Caco-2 (cell line): ENCODE results near the gene TRIP13. TPM values are rescaled to one million over a fixed set of nuclear protein-coding genes. Genes with fewer than 3 reads are reported as not detected.

ENCODE experiments used
- BruUV-seq: library from RNA; stranded (reverse); fragments of 400-500 nt; replicated peaks from 2 replicates; lab custom pipeline; 2021; lab: Mats Ljungman, UMichigan
- CTCF ChIA-PET: fragments of 300-600 bp; sonication (Branson Sonifier 250); formaldehyde crosslinking; loops from one replicate; lab custom pipeline; 2022; ENCODE audit warnings: antibody characterized with exemption; lab: Charles Lee
- POLR2A ChIA-PET: fragments of 300-600 bp; sonication (Branson Sonifier 250); formaldehyde crosslinking; loops from one replicate; lab custom pipeline; 2022; ENCODE audit warnings: antibody characterized with exemption; lab: Charles Lee
- DNase-seq, 2 experiments: peaks; one replicate each; pipeline versions ENCODE4 v3.0.0 to v3.0.0-alpha.2; 2020 to 2022
- H3K27me3 ChIP-seq: replicated peaks from 2 replicates; pipeline ENCODE4 v1.6.0; 2011; ENCODE audit warnings: low read length; ENCODE audit not compliant: control insufficient read depth, insufficient read depth
- H3K36me3 ChIP-seq: 2 replicates; pipeline ENCODE4 v1.5.1; 2011; ENCODE audit warnings: low read length; ENCODE audit not compliant: control insufficient read depth, insufficient read depth
- H3K4me1 ChIP-seq: fragments of 250-450 bp; sonication (Bioruptor Pico); 2 replicates; pipeline ENCODE4 v1.5.1; 2020; ENCODE audit warnings: mild to moderate bottlenecking
- H3K4me3 ChIP-seq: 2 replicates; pipeline ENCODE4 v1.5.1; 2011; ENCODE audit warnings: low read depth, mild to moderate bottlenecking, control low read depth, low read length
- H3K9me3 ChIP-seq: fragments of 250-450 bp; sonication (Bioruptor Pico); 2 replicates; pipeline ENCODE4 v1.5.1; 2020; ENCODE audit warnings: mild to moderate bottlenecking, moderate library complexity
- H3K27ac Mint-ChIP-seq: one replicate; pipeline ENCODE4 v1.8.0; 2022; ENCODE audit warnings: mixed read lengths; ENCODE audit not compliant: unreplicated experiment
- H3K27me3 Mint-ChIP-seq: one replicate; pipeline ENCODE4 v1.8.0; 2022; ENCODE audit warnings: mixed read lengths; ENCODE audit not compliant: insufficient read depth, unreplicated experiment
- H3K36me3 Mint-ChIP-seq: one replicate; pipeline ENCODE4 v1.8.0; 2022; ENCODE audit warnings: mild to moderate bottlenecking, mixed read lengths; ENCODE audit not compliant: insufficient read depth, unreplicated experiment
- H3K4me1 Mint-ChIP-seq: one replicate; pipeline ENCODE4 v1.8.0; 2022; ENCODE audit warnings: low read depth, mixed read lengths; ENCODE audit not compliant: unreplicated experiment
- H3K4me3 Mint-ChIP-seq: one replicate; pipeline ENCODE4 v1.8.0; 2022; ENCODE audit warnings: mild to moderate bottlenecking, moderate library complexity, mixed read lengths; ENCODE audit not compliant: unreplicated experiment
- H3K9me3 Mint-ChIP-seq: one replicate; pipeline ENCODE4 v1.8.0; 2022; ENCODE audit warnings: mixed read lengths; ENCODE audit not compliant: unreplicated experiment
- intact Hi-C: fragments of 100-400 bp; cut with micrococcal nuclease; formaldehyde crosslinking; loops from one replicate; pipeline ENCODE4 v1.10.0; 2022; ENCODE audit not compliant: unreplicated experiment
- total RNA-seq: library from RNA; stranded (reverse); gene quantifications from 2 replicates; pipeline ENCODE4 v1.2.3, GENCODE V29; 2022
- TF ChIP-seq, protein P1 (sequence below), 2 experiments: fragments of 200-600 bp in 1 of 2; IDR thresholded peaks; 1 replicate in 1 of 2; 2 replicates in 1 of 2; pipeline versions ENCODE4 v1.5.1 to v1.8.0; 2011 to 2022; ENCODE audit warnings: antibody characterized with exemption in 1 of 2, control low read depth in 1 of 2, inconsistent platforms in 1 of 2, low read depth in 1 of 2, low read length in 1 of 2, mild to moderate bottlenecking in 1 of 2, moderate library complexity in 1 of 2; ENCODE audit not compliant: insufficient read depth in 1 of 2, severe bottlenecking in 1 of 2, unreplicated experiment in 1 of 2

Gene TRIP13
- total RNA-seq, 1 experiment from 2014 or later: 42.5 TPM

DNA sequence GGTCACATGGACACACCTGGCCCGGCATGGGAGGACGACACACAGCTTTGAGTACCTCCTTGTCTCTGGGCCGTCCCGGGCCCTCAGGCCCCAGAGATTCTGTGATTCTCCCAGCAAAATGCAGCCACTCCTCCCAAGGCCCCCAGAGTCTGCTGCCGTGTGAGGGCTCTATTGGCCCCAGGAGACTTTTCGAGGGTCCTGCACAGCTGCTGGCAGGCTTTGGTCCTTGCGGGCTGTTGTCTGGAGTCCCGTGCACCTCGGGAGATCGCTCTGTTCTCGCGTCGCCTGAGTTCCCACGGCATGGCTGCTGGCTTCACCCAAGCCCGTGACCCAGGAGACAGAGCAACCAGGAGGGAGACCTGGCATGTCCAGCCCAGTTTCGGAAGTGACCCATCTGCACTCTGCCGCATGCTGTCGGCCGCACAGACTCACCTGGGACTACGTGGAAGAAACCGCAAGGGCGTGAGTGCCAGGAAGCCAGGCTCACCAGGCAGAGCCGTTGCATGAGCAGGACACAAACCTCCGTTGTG is 69.1 kb downstream of the TRIP13 start:
- intact Hi-C loops: no loop called here
- TF ChIP-seq, protein P1, sequence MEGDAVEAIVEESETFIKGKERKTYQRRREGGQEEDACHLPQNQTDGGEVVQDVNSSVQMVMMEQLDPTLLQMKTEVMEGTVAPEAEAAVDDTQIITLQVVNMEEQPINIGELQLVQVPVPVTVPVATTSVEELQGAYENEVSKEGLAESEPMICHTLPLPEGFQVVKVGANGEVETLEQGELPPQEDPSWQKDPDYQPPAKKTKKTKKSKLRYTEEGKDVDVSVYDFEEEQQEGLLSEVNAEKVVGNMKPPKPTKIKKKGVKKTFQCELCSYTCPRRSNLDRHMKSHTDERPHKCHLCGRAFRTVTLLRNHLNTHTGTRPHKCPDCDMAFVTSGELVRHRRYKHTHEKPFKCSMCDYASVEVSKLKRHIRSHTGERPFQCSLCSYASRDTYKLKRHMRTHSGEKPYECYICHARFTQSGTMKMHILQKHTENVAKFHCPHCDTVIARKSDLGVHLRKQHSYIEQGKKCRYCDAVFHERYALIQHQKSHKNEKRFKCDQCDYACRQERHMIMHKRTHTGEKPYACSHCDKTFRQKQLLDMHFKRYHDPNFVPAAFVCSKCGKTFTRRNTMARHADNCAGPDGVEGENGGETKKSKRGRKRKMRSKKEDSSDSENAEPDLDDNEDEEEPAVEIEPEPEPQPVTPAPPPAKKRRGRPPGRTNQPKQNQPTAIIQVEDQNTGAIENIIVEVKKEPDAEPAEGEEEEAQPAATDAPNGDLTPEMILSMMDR (IDR thresholded peaks at IDR 0.05; ENCODE audit: insufficient read depth in 1 of 2, low read depth in 1 of 2, low read length in 1 of 2, severe bottlenecking in 1 of 2, unreplicated experiment in 1 of 2): no peak
- H3K9me3 Mint-ChIP-seq: no peaks in the 10 kb centered on the region
- peaks cover 7% of the 10 kb centered on the region for H3K4me1 Mint-ChIP-seq
- H3K27me3 Mint-ChIP-seq: no peaks in the 10 kb centered on the region
- Histone ChIP-seq H3K4me3 (no peak overlapping the region), H3K27me3 (no peaks in the 10 kb centered on the region), H3K9me3 (no peaks in the 10 kb centered on the region), H3K4me1 (peaks cover 13% of the 10 kb centered on the region), H3K36me3 (no peaks in the 10 kb centered on the region)
- H3K4me3 Mint-ChIP-seq: no peak overlapping the region
- H3K36me3 Mint-ChIP-seq: no peaks in the 10 kb centered on the region
- no peak overlapping the region for H3K27ac Mint-ChIP-seq
- ChIA-PET POLR2A (no interaction called here), CTCF (no interaction called here)
- no peak for DNase-seq
- BruUV-seq: no TSS peak

DNA sequence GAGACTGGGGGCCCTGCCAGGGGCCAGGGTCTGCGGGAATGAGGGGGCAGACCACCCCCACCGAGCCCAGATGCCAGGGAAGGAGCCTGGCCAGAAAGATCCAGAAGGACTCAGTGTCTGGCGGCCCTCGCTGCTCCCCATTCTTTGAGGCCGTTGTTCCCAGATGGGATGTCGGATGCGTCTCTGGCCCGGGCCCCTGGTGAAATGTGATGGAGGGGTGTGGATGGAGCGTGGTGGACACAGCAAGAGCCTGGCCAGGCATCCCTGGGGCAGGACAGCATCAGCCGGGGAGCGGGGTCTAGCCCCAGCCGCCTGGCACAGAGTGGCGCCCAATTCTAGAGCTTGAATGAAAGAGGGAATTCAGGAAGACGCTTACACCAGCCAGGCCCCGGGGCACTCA is 69.7 kb downstream of the TRIP13 start:
- DNase-seq: no peak
- H3K4me1 Mint-ChIP-seq: peaks cover 10% of the 10 kb centered on the region
- H3K4me3 ChIP-seq: no peak overlapping the region
- no TSS peak for BruUV-seq
- POLR2A ChIA-PET: no interaction called here
- no peaks in the 10 kb centered on the region for H3K27me3 ChIP-seq
- H3K36me3 ChIP-seq: no peaks in the 10 kb centered on the region
- peaks cover 7% of the 10 kb centered on the region for H3K4me1 ChIP-seq
- H3K4me3 Mint-ChIP-seq: no peak overlapping the region
- H3K36me3 Mint-ChIP-seq: no peaks in the 10 kb centered on the region
- TF ChIP-seq, protein P1 (IDR thresholded peaks at IDR 0.05; ENCODE audit: insufficient read depth in 1 of 2, low read depth in 1 of 2, low read length in 1 of 2, severe bottlenecking in 1 of 2, unreplicated experiment in 1 of 2): no peak
- no peaks in the 10 kb centered on the region for H3K9me3 Mint-ChIP-seq
- CTCF ChIA-PET: no interaction called here
- H3K27me3 Mint-ChIP-seq: peaks cover under 1% of the 10 kb centered on the region
- no peaks in the 10 kb centered on the region for H3K9me3 ChIP-seq
- intact Hi-C loops: no loop called here
- H3K27ac Mint-ChIP-seq: no peak overlapping the region

DNA sequence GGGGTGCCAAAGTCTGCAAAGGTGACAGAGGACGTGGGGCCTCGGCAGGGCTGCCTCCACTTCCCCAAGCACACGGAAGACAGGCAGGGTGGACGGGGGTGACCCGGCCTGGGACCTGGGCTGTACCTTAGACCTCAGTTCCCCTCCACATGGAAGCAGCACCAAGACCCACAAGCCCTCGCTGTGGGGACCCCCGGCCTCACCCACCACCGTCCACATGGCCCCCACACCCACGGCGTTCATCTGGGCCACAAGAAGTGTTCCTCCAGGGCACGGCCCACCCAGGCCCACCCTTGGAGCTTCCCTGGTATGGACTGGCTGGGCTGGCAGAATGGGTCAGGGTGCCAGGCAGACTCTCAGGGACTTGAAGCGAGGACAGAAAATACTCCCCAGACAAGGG is 70.1 kb downstream of the TRIP13 start:
- peaks cover 10% of the 10 kb centered on the region for H3K4me1 Mint-ChIP-seq
- ChIA-PET CTCF (no interaction called here), POLR2A (no interaction called here)
- no peak for DNase-seq
- no peaks in the 10 kb centered on the region for H3K9me3 Mint-ChIP-seq
- Histone ChIP-seq H3K4me1 (peaks cover 3% of the 10 kb centered on the region), H3K4me3 (no peak overlapping the region), H3K9me3 (no peaks in the 10 kb centered on the region), H3K36me3 (no peaks in the 10 kb centered on the region), H3K27me3 (no peaks in the 10 kb centered on the region)
- no peak overlapping the region for H3K4me3 Mint-ChIP-seq
- intact Hi-C loops: no loop called here
- no TSS peak for BruUV-seq
- peaks cover 2% of the 10 kb centered on the region for H3K27me3 Mint-ChIP-seq
- no peaks in the 10 kb centered on the region for H3K36me3 Mint-ChIP-seq
- no peak overlapping the region for H3K27ac Mint-ChIP-seq
- TF ChIP-seq, protein P1 (IDR thresholded peaks at IDR 0.05; ENCODE audit: insufficient read depth in 1 of 2, low read depth in 1 of 2, low read length in 1 of 2, severe bottlenecking in 1 of 2, unreplicated experiment in 1 of 2): no peak
